ENCODE results near the gene ATP11A. TPM values are rescaled to one million over a fixed set of nuclear protein-coding genes. Genes with fewer than 3 reads are reported as not detected.

ATP11A gene
- total RNA-seq, 4 donors from 2014 or later: 23.3 to 35.5 (median 31.1) TPM

GRCh38 chr13:112873851-112874750 lies 184.3 kb downstream of the ATP11A start:
- TF ChIP-seq CTCF (IDR thresholded peaks at IDR 0.05) (peak in 1 of 3 donors; percentile 51), POLR2A (IDR thresholded peaks at IDR 0.05) (no peak)
- intact Hi-C loops (cut with DNase I; ENCODE audit: low total_unique reads): no loop called here
- DNase-seq (ENCODE audit: low spot score in 2 of 2): peak; percentile 62 to 95
- H3K4me3 ChIP-seq (ENCODE audit: low read depth, poor library complexity, severe bottlenecking): no peak overlapping the region
- WGBS, 2 donors: 56 to 63% methylated on average over 27 to 39 of the region's 40 CpGs

- TF ChIP-seq POLR2A (IDR thresholded peaks at IDR 0.05) (no peak), CTCF (IDR thresholded peaks at IDR 0.05) (no peak)
- WGBS, 2 donors: 78 to 91% methylated on average over 16 to 19 of the region's 19 CpGs
- DNase-seq (ENCODE audit: low spot score in 2 of 2): peak in 1 of 2 donors; percentile 49
- intact Hi-C loops (cut with DNase I; ENCODE audit: low total_unique reads): no loop called here
- H3K4me3 ChIP-seq (ENCODE audit: low read depth, poor library complexity, severe bottlenecking): no peak overlapping the region
These were observed 185.0 kb downstream of the ATP11A start for GRCh38 chr13:112874751-112875300.

GRCh38 chr13:112875627-112876026 lies 185.8 kb downstream of the ATP11A start:
- DNase-seq (ENCODE audit: low spot score in 2 of 2): peak in 1 of 2 donors; percentile 74
- TF ChIP-seq CTCF (IDR thresholded peaks at IDR 0.05) (no peak), POLR2A (IDR thresholded peaks at IDR 0.05) (no peak)
- intact Hi-C loops (cut with DNase I; ENCODE audit: low total_unique reads): no loop called here
- WGBS, 2 donors: 89 to 97% methylated on average over 14 to 15 of the region's 15 CpGs
- H3K4me3 ChIP-seq (ENCODE audit: low read depth, poor library complexity, severe bottlenecking): no peak overlapping the region

GRCh38 chr13:112876305-112877000 lies 186.6 kb downstream of the ATP11A start:
- peak in 1 of 2 donors; percentile 57 for DNase-seq (ENCODE audit: low spot score in 2 of 2)
- WGBS, 2 donors: 79 to 90% methylated on average over 14 to 15 of the region's 15 CpGs
- intact Hi-C loops (cut with DNase I; ENCODE audit: low total_unique reads): no loop called here

GRCh38 chr13:112877066-112877465 lies 187.2 kb downstream of the ATP11A start:
- no peak overlapping the region for H3K4me3 ChIP-seq (ENCODE audit: low read depth, poor library complexity, severe bottlenecking)
- DNase-seq (ENCODE audit: low spot score in 2 of 2): peak in 1 of 2 donors; percentile 57
- TF ChIP-seq POLR2A (IDR thresholded peaks at IDR 0.05): no peak
- no peak for TF ChIP-seq CTCF (IDR thresholded peaks at IDR 0.05)
- intact Hi-C loops (cut with DNase I; ENCODE audit: low total_unique reads): no loop called here
- WGBS, 2 donors: 90 to 91% methylated on average over 12 of the region's 12 CpGs

More at GRCh38 chr13:112876305-112877000, 186.6 kb downstream of the ATP11A start:
- TF ChIP-seq CTCF (IDR thresholded peaks at IDR 0.05) (no peak), POLR2A (IDR thresholded peaks at IDR 0.05) (no peak)
- no peak overlapping the region for H3K4me3 ChIP-seq (ENCODE audit: low read depth, poor library complexity, severe bottlenecking)
